ENCODE measurements around the gene FMO1. TPM values are rescaled to one million over a fixed set of nuclear protein-coding genes. Genes with fewer than 3 reads are reported as not detected.

FMO1 gene
- total and polyA plus RNA-seq, 10 of the 15 experiments (the other 5 are each of a cell fraction or from before 2014, with no cell fraction given) = not detected

DNA sequence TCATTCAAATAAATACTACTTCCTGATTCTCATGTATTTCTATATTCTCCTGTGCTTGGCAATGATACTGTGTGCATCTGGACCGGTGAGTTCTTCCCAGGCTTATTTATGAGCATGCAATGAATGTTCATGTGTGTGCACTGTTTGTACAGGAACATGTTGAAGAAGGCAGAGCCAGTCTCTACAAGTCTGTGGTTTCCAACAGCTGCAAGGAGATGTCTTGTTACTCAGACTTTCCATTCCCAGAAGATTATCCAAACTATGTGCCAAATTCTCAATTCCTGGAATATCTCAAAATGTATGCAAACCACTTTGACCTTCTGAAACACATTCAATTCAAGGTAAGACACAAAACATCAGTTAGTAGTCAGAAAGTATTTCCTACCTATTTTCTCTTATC, 19.1 kb downstream of the FMO1 start (continued):
- no peak for TF ChIP-seq ZNF592 (IDR thresholded peaks at IDR 0.05)
- no peak for TF ChIP-seq JUND (IDR thresholded peaks at IDR 0.05; ENCODE audit: low read depth, low read length)
- TF ChIP-seq HDGF (IDR thresholded peaks at IDR 0.05) = no peak
- TF ChIP-seq RBBP5 (conservative IDR thresholded peaks at IDR 0.05) = no peak

GRCh38 chr1:171270806-171271205, 22.5 kb downstream of the FMO1 start:
- Histone ChIP-seq H4K20me1 (ENCODE audit: control insufficient read depth, insufficient read depth) (no peaks in the 10 kb centered on the region), H3K27me3 (replicated peaks in 1 of 2; ENCODE audit: control insufficient read depth in 2 of 2, insufficient read depth in 2 of 2, low read length in 1 of 2) (no peaks in the 10 kb centered on the region; a peak in 1 of 4 replicates), H2AFZ (ENCODE audit: control insufficient read depth, low read depth, low read length) (no peak overlapping the region), H3K9me3 (replicated peaks; ENCODE audit: control insufficient read depth, insufficient read depth, low read length) (no peaks in the 10 kb centered on the region), H3K36me3 (ENCODE audit: control insufficient read depth in 2 of 2, insufficient read depth in 2 of 2, low read length in 1 of 2) (no peaks in the 10 kb centered on the region), H3K79me2 (ENCODE audit: control insufficient read depth, insufficient read depth, low read length) (no peaks in the 10 kb centered on the region), H3K4me1 (ENCODE audit: control insufficient read depth, insufficient read depth, low read length) (no peaks in the 10 kb centered on the region), H3K4me2 (ENCODE audit: control insufficient read depth, insufficient read depth) (no peak overlapping the region), H3K4me3 (no peak overlapping the region), H3K9ac (ENCODE audit: control insufficient read depth, insufficient read depth, low read length) (no peak overlapping the region), H3K27ac (ENCODE audit: control insufficient read depth, insufficient read depth) (no peak overlapping the region)
- BruUV-seq (replicated peaks) = no TSS peak
- RAD21 ChIA-PET (ENCODE audit: unreplicated experiment) = no interaction called here
- FAIRE-seq (no peak), DNase-seq (ENCODE audit: low read depth, low spot score) (no peak), ATAC-seq (no peak)
- in situ Hi-C loops (cut with MboI) (no loop called here), intact Hi-C loops (cut with micrococcal nuclease; ENCODE audit: unreplicated experiment) (no loop called here)
- WGBS (ENCODE audit: insufficient coverage, insufficient replicate concordance, low lambda C conversion rate, missing lambda C conversion rate) = 6% methylated on average over 2 of the region's 2 CpGs
- CTCF ChIA-PET = interaction anchor here (1.1 kb wide), 1 partner anchor 26 kb away, joined by 4 read pairs; no protein-coding TSS in a partner anchor
- SMC1A ChIA-PET (ENCODE audit: uncharacterized antibody, unreplicated experiment) = interaction anchor here (0.9 kb wide), 1 partner anchor 10 kb away, joined by 3 read pairs; no protein-coding TSS in a partner anchor
- POLR2A ChIA-PET = interaction anchor here (0.7 kb wide), 1 partner anchor 469 kb away, joined by 3 read pairs; no protein-coding TSS in a partner anchor
- TF ChIP-seq YY1 (IDR thresholded peaks at IDR 0.05; ENCODE audit: low read depth, low read length) (no peak), NFIC (IDR thresholded peaks at IDR 0.05; ENCODE audit: low read depth, low read length) (no peak), STAT1 (conservative IDR thresholded peaks at IDR 0.05) (no peak), FOS (IDR thresholded peaks at IDR 0.05; ENCODE audit: borderline replicate concordance, extremely low read depth, insufficient read length) (no peak), POU2F2 (IDR thresholded peaks at IDR 0.05; ENCODE audit: borderline replicate concordance, low read depth, low read length) (no peak), SREBF1 (IDR thresholded peaks at IDR 0.05; ENCODE audit: low read length) (no peak), EP300 (IDR thresholded peaks at IDR 0.05; ENCODE audit: borderline replicate concordance in 1 of 2, control insufficient read depth in 1 of 2, low read depth in 2 of 2, low read length in 2 of 2) (no peak), ZNF622 (IDR thresholded peaks at IDR 0.05) (no peak)
